CD4-positive, alpha-beta T cell (primary cell): ENCODE measurements around the gene WDR82. TPM values are rescaled to one million over a fixed set of nuclear protein-coding genes. Genes with fewer than 3 reads are reported as not detected.
A peak's percentile ranks its signal among the peaks of the same experiment; 100 is the strongest.

Experiments used
- ATAC-seq: fragments of 200-7000 bp; cut with Tn5 transposase; one replicate; pipeline ENCODE4 v1.10.0; 2022; ENCODE audit warnings: mild to moderate bottlenecking; ENCODE audit not compliant: poor library complexity
- CTCF ChIA-PET: fragments of 350-600 bp; sonication (Branson Sonifier 250); formaldehyde crosslinking; loops from one replicate; lab custom pipeline; 2021; ENCODE audit warnings: antibody characterized with exemption, inconsistent platforms; lab: Charles Lee
- POLR2A ChIA-PET: fragments of 350-600 bp; sonication (Branson Sonifier 250); formaldehyde crosslinking; loops from one replicate; lab custom pipeline; 2021; ENCODE audit warnings: antibody characterized with exemption, inconsistent platforms; lab: Charles Lee
- DNase-seq, 14 experiments: peaks; one replicate each; pipeline ENCODE4 v3.0.0-alpha.2; 2013 to 2020; ENCODE audit warnings: mixed read lengths in 2 of 14
- H3K27ac ChIP-seq, 2 donors: one replicate each; pipeline versions ENCODE4 v1.5.1 to v1.7.0; 2013; ENCODE audit warnings: low read length in 2 of 2, low read depth in 1 of 2, mild to moderate bottlenecking in 1 of 2
- H3K27me3 ChIP-seq, 2 experiments: 1 replicate in 1 of 2; 2 replicates in 1 of 2; pipeline versions ENCODE4 v1.6.1 to v1.7.0; 2013; ENCODE audit warnings: low read length in 2 of 2, control low read depth in 1 of 2, mild to moderate bottlenecking in 1 of 2, moderate library complexity in 1 of 2; ENCODE audit not compliant: insufficient read depth in 2 of 2, control insufficient read depth in 1 of 2
- H3K36me3 ChIP-seq: one replicate; pipeline ENCODE4 v1.6.1; 2013; ENCODE audit warnings: low read length, control low read depth; ENCODE audit not compliant: insufficient read depth
- H3K4me1 ChIP-seq: one replicate; pipeline ENCODE4 v1.6.1; 2013; ENCODE audit warnings: low read length, control low read depth; ENCODE audit not compliant: insufficient read depth
- H3K4me3 ChIP-seq: one replicate; pipeline ENCODE4 v1.5.1; 2013; ENCODE audit warnings: mild to moderate bottlenecking, low read length, moderate library complexity
- H3K9me3 ChIP-seq, 2 experiments: 1 replicate in 1 of 2; 2 replicates in 1 of 2; pipeline versions ENCODE4 v1.6.1 to v1.7.0; 2013; ENCODE audit warnings: low read length in 2 of 2, mild to moderate bottlenecking in 2 of 2, control low read depth in 1 of 2, moderate library complexity in 1 of 2; ENCODE audit not compliant: control insufficient read depth in 1 of 2, insufficient read depth in 1 of 2
- H3K27ac Mint-ChIP-seq: one replicate; pipeline ENCODE4 v1.8.0; 2020; ENCODE audit warnings: mixed read lengths
- H3K27me3 Mint-ChIP-seq: one replicate; pipeline ENCODE4 v1.8.0; 2021; ENCODE audit warnings: mixed read lengths
- H3K36me3 Mint-ChIP-seq: one replicate; pipeline ENCODE4 v1.8.0; 2021; ENCODE audit warnings: low read depth, mixed read lengths
- H3K4me1 Mint-ChIP-seq: one replicate; pipeline ENCODE4 v1.8.0; 2021; ENCODE audit warnings: low read depth, mixed read lengths
- H3K4me3 Mint-ChIP-seq: one replicate; pipeline ENCODE4 v1.8.0; 2020; ENCODE audit warnings: mild to moderate bottlenecking, mixed read lengths
- H3K9me3 Mint-ChIP-seq: one replicate; pipeline ENCODE4 v1.8.0; 2020; ENCODE audit warnings: mixed read lengths
- intact Hi-C, 2 experiments: fragments of 100-400 bp; cut with DNase I in 1 of 2; cut with micrococcal nuclease in 1 of 2; formaldehyde crosslinking; loops; one replicate each; pipeline versions ENCODE4 v1.15.1 to v1.9.0; 2023 to 2025; cut with DNase I, micrococcal nuclease
- polyA plus RNA-seq, 2 donors: library from polyadenylated mRNA; unstranded; fragments of 120-200 nt; gene quantifications; one replicate each; pipeline ENCODE4 v1.2.1, GENCODE V29; 2013
- total RNA-seq, 174 experiments: library from RNA in 2 of 174; stranded (reverse) in 2 of 174; gene quantifications; one replicate each; pipeline ENCODE4 v1.2.3 and lab custom pipeline; 2021 to 2026
- TF ChIP-seq, protein P1 (sequence below): fragments of 200-600 bp; IDR thresholded peaks from one replicate; pipeline ENCODE4 v1.8.0; 2022; ENCODE audit warnings: antibody characterized with exemption, mild to moderate bottlenecking

The WDR82 gene, protein sequence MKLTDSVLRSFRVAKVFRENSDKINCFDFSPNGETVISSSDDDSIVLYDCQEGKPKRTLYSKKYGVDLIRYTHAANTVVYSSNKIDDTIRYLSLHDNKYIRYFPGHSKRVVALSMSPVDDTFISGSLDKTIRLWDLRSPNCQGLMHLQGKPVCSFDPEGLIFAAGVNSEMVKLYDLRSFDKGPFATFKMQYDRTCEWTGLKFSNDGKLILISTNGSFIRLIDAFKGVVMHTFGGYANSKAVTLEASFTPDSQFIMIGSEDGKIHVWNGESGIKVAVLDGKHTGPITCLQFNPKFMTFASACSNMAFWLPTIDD
- total RNA-seq (100 to 1,000 TPM; 114 TPM), total RNA-seq (lab: John Stamatoyannopoulos, UW) (260 to 782 (median 350) reads per million in 172 experiments)
- polyA plus RNA-seq (2013, experiment 1 of 2), result 149 TPM
- 128 TPM for polyA plus RNA-seq (2013, experiment 2 of 2)

DNA sequence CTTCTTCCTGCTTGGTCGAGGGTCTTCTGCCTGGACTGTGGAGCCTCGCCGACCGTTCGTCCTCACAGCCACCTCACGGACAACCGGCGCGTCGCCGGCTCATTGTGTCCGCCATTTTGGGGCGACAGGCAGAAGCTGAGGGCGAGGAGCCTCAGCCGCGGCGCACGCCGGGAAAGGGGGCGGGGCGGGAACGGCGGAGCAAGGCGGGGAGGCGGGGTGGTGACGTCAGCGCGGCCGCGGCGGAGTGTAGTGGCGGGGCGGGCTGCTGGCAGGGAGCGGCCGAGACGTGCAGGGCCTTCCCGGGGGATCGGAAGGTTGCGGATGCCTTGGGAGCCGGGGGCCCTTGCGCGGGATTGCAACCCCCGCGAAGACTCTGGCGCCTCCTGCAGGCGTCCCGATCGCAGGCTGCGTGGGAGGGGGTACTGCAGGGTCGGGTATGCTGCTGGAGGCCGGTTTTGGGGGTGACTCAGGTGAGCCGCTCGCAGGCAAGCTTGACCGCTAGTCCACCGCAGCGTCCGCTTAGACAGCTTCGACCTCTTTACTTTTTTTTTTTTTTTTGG lies at the start of gene WDR82:
Gene WDR82, minus strand, starts transcription at position 140 of the 560 bp plus-strand sequence. CDS start 288 bp downstream, outside the sequence.
- intact Hi-C loops, result loop anchor here in 1 of 2 experiments (1.0 to 10.0 kb wide), 4 partner anchors 10 to 56 kb away; partner anchors contain the start of gene TWF2
- peaks cover 11% of the 10 kb centered on the region for H3K36me3 ChIP-seq
- ATAC-seq, result peak; percentile 77
- H3K9me3 ChIP-seq, result no peaks in the 10 kb centered on the region
- POLR2A ChIA-PET, result interaction anchor here (0.6 to 11.9 kb wide), 15 partner anchors 7 to 1928 kb away, joined by 3 to 538 read pairs (median 15); partner anchors contain the start of genes CYB561D2, DUSP7, GLYCTK and NPRL2
- peak within 1 kb of the TSS; percentile 98 for H3K4me3 ChIP-seq
- H3K4me3 Mint-ChIP-seq, result peak within 1 kb of the TSS; percentile 98
- peaks cover 44% of the 10 kb centered on the region for H3K36me3 Mint-ChIP-seq
- peak within 1 kb of the TSS; percentile 92 for H3K27ac Mint-ChIP-seq
- H3K27me3 ChIP-seq, result no peaks in the 10 kb centered on the region
- H3K27me3 Mint-ChIP-seq, result no peaks in the 10 kb centered on the region
- DNase-seq, result peak in 13 of 14 experiments; percentile 94 to 99 (median 98)
- TF ChIP-seq, protein P1, sequence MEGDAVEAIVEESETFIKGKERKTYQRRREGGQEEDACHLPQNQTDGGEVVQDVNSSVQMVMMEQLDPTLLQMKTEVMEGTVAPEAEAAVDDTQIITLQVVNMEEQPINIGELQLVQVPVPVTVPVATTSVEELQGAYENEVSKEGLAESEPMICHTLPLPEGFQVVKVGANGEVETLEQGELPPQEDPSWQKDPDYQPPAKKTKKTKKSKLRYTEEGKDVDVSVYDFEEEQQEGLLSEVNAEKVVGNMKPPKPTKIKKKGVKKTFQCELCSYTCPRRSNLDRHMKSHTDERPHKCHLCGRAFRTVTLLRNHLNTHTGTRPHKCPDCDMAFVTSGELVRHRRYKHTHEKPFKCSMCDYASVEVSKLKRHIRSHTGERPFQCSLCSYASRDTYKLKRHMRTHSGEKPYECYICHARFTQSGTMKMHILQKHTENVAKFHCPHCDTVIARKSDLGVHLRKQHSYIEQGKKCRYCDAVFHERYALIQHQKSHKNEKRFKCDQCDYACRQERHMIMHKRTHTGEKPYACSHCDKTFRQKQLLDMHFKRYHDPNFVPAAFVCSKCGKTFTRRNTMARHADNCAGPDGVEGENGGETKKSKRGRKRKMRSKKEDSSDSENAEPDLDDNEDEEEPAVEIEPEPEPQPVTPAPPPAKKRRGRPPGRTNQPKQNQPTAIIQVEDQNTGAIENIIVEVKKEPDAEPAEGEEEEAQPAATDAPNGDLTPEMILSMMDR, result peak; percentile 47
- H3K4me1 ChIP-seq, result peaks cover 61% of the 10 kb centered on the region
- peaks cover 74% of the 10 kb centered on the region for H3K4me1 Mint-ChIP-seq
- CTCF ChIA-PET, result interaction anchor here (0.6 to 8.3 kb wide), 18 partner anchors 8 to 283 kb away, joined by 3 to 62 read pairs (median 6); partner anchors contain the start of genes GLYCTK and TWF2
- H3K27ac ChIP-seq, result peak within 1 kb of the TSS; percentile 92 to 94
- no peaks in the 10 kb centered on the region for H3K9me3 Mint-ChIP-seq

DNA sequence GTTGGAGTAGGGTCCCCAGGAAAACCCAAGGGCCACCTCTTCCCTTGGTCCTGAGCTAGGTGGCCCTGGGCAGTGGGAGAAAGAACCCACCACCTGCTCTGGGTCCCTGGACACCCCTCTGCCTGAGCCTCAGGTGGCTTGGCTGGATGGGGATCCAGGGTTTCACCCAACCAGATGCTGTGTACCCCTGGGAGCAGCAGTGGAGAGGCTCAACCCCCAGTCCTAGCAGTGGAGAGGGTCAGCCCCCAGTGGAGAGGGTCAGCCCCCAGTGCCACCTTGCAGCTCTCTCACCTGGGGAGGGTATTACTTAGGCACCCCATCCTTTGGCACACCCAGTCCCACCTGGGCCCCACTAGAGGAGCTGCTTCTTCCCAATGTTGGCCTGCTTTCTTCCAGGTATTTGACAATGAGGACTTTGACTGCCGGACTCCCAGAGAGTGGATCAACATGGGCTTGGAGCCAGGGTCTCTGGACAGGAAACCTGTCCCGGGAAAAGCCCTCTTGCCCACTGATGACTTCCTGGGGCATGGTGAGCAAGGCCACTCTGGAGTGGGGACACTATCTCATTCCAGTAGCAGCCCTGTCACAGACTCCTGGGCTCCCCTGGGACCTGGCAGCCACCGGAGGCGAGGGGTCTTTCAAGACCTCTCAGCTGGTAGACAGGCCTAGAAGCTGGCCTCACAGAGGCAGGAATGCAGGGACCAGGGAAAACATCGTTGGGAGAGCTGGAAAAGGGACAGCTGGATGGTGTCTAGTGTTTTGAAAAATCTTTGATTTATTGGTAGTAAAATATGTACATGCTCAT lies 49.2 kb upstream of the WDR82 start:
- no peaks in the 10 kb centered on the region for H3K4me1 Mint-ChIP-seq
- no peaks in the 10 kb centered on the region for H3K9me3 Mint-ChIP-seq
- ATAC-seq (no peak), DNase-seq (no peak)
- no peaks in the 10 kb centered on the region for H3K4me1 ChIP-seq
- H3K36me3 ChIP-seq, result peaks cover 10% of the 10 kb centered on the region
- TF ChIP-seq, protein P1, result no peak
- no peaks in the 10 kb centered on the region for H3K27me3 ChIP-seq
- POLR2A ChIA-PET, result no interaction called here
- no peak overlapping the region for H3K4me3 Mint-ChIP-seq
- intact Hi-C loops, result no loop called here
- CTCF ChIA-PET, result interaction anchor here (1.6 kb wide), 1 partner anchor 12 kb away, joined by 3 read pairs; no protein-coding TSS in a partner anchor
- no peaks in the 10 kb centered on the region for H3K27me3 Mint-ChIP-seq
- no peaks in the 10 kb centered on the region for H3K9me3 ChIP-seq
- H3K4me3 ChIP-seq, result no peak overlapping the region
- peaks cover 22% of the 10 kb centered on the region for H3K36me3 Mint-ChIP-seq
- no peak overlapping the region for H3K27ac Mint-ChIP-seq
- no peak overlapping the region for H3K27ac ChIP-seq

DNA sequence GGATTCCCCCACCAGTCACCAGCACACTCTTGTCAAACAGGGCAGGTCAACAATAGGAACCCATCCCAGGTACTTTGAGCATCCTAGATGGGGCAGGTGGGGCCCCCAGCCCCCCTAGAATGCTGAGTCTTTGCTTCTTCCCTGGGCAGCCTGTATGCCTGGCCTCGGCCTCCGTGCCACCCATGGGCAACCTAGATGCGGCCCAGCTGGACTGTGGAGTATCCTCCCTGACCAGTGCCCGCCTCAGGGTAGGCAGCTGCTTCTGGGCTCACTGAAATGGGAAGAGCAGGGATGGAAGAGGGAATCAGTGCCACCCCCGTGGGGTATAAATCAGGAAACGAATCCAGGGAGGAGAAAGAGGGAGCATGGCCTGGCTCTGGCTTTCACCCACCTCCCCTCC lies 48.5 kb upstream of the WDR82 start:
- Histone ChIP-seq H3K36me3 (peaks cover 8% of the 10 kb centered on the region), H3K27ac (no peak overlapping the region), H3K27me3 (no peaks in the 10 kb centered on the region), H3K4me1 (no peaks in the 10 kb centered on the region), H3K4me3 (no peak overlapping the region), H3K9me3 (no peaks in the 10 kb centered on the region)
- Mint-ChIP-seq H3K27me3 (no peaks in the 10 kb centered on the region), H3K27ac (no peak overlapping the region), H3K4me1 (no peaks in the 10 kb centered on the region), H3K4me3 (no peak overlapping the region), H3K9me3 (no peaks in the 10 kb centered on the region), H3K36me3 (peaks cover 15% of the 10 kb centered on the region)
- CTCF ChIA-PET, result interaction anchor here (1.6 kb wide), 1 partner anchor 12 kb away, joined by 3 read pairs; no protein-coding TSS in a partner anchor
- DNase-seq (no peak), ATAC-seq (no peak)
- intact Hi-C loops, result no loop called here
- TF ChIP-seq, protein P1, result no peak
- POLR2A ChIA-PET, result no interaction called here
